NCI-H2227 treated with DMSO at 0.1 percent for 48 hours (cell line): ENCODE results near the gene NCOA1.
A peak's percentile ranks its signal among the peaks of the same experiment; 100 is the strongest.
"Not testable (repeated sequence)": the region's sequence is repeated elsewhere in the genome, so short reads cannot be mapped to it uniquely, and the experiment has no call there.

Experiments used
- DNase-seq: peaks from one replicate; lab custom pipeline; 2025; lab: John Stamatoyannopoulos, UW

NCOA1 gene

GRCh38 chr2:24579053-24579803, 88.2 kb downstream of the NCOA1 start:
- no peak for DNase-seq

DNA sequence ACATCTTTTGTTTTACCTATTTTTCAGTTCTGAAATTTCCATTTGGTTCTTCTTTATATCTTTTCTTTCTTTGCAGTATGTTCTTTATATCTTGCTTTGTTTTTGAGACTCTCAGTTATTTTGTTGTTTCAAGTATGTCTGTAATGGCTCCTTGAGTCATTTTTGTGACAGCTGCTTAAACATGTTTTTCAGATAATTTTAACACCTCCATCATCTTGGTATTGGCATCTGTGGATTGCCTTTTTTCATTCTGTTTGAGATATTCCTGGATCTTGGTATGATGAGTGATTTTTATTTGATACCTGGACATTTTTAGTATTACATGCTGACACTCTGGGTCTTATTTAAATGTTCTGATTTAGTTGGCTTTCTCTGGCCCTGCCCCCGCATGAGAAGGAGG, 89.5 kb downstream of the NCOA1 start:
- DNase-seq: no peak

- not testable (repeated sequence) for DNase-seq
Measured at GRCh38 chr2:24581971-24582370, 90.9 kb downstream of the NCOA1 start.

- no peak for DNase-seq
Measured at GRCh38 chr2:24586955-24587354, 95.9 kb downstream of the NCOA1 start.

GRCh38 chr2:24588294-24588693, 97.2 kb downstream of the NCOA1 start:
- DNase-seq: peak; percentile 41

DNA sequence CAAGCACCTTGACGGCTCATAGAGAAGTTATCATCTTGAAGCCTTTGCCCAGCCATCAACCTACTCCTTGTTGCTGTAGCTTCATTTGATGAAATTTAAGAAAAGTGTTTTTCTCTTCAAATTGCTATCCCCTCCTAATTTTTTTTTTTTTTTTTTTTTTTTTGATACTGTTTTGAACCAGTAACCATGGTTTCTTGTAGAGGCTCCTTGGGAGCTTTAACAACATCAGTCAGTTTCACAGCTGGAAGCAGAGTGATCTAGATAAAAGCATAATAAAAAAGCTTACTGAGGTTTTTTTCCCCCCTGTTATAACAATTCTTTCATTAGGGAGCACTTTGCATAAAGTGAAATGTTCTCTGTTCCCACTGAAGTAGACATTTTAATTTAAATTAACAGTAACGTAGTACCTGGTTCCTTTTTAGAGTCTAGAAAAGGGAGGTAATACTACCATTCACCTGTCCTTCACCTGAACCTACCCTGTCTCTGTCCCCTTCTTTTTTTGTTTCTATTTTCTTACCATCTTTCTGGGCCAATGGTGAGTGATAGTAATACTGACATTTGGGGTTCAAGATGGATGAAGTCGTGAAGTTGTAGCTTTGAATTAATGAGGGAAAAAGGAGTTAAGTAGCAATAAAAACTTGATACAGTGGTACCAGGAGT, 101.5 kb downstream of the NCOA1 start:
- no peak for DNase-seq

GRCh38 chr2:24594283-24594682, 103.2 kb downstream of the NCOA1 start:
- no peak for DNase-seq

DNA sequence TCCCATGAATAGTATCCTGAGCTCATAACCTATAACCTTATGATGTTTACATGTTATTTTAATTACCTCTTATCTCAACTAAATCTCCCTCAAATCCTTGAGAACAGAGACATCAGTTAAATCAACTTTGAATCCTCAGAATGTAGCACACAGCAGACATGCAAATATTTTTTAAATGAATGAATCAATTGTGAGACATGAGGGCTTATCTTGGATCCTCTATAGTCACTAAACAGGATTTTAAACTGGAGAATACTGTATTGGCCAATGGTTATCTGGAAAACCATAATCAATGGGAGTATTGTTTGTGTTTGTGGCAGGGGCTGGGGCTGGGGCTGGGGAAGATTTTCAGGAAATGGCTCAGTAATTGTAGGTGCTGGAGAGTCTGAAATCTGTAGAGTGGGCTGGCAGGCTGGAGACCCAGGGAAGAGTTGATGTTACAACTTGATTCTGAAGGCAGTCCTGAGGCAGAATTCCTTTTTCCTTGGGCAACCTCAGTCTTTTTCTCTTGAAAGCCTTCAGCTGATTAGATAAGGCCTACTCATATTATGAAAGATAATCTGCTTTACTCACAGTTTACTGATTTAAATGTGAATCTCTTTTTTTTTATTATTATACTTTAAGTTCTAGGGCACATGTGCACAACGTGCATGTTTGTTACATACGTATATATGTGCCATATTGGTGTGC, 106.3 kb downstream of the NCOA1 start:
- DNase-seq: no peak

DNA sequence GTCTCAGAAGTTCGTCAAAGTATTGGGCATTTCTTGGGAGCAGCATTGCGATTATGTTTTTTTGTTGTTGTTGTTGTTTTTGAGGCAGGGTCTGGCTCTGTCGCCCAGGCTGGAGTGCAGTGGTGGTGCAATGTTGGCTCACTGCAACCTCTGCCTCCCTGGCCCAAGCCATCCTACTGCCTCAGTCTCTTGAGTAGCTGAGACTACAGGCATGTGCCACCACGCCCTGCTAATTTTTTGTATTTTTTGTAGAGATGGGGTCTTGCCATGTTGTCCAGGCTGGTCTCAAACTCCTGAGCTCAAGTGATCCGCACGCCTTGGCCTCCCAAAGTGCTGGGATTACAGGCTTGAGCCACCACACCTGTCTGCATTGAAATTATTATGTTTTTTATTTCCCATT, 109.1 kb downstream of the NCOA1 start:
- DNase-seq: not testable (repeated sequence)

- no peak for DNase-seq
Measured at GRCh38 chr2:24611631-24612030, 120.6 kb downstream of the NCOA1 start.

GRCh38 chr2:24613154-24613814, 122.2 kb downstream of the NCOA1 start:
- no peak for DNase-seq

- no peak for DNase-seq
Measured at GRCh38 chr2:24616616-24617015, 125.6 kb downstream of the NCOA1 start.

DNA sequence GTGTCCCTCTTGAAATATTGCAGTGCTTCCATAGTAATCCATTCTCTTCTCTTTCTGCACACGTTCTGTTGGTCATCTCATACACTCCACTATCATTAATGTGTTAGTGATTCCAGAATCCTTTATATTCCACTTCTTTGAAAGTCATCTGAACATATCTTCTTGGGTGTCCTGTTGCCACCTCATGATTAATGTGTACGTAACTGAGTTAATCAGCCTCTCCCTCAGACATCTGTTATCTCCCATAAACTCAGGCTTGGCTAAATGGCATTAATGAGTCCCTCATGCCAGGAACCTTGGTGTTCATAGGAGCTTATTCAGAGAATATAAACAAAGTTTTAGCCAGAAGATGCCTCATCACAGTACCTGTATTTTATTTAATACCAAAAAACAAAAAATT, 126.4 kb downstream of the NCOA1 start:
- DNase-seq: no peak

GRCh38 chr2:24618144-24618543, 127.1 kb downstream of the NCOA1 start:
- no peak for DNase-seq

- no peak for DNase-seq
Measured at GRCh38 chr2:24618680-24619079, 127.6 kb downstream of the NCOA1 start.

DNA sequence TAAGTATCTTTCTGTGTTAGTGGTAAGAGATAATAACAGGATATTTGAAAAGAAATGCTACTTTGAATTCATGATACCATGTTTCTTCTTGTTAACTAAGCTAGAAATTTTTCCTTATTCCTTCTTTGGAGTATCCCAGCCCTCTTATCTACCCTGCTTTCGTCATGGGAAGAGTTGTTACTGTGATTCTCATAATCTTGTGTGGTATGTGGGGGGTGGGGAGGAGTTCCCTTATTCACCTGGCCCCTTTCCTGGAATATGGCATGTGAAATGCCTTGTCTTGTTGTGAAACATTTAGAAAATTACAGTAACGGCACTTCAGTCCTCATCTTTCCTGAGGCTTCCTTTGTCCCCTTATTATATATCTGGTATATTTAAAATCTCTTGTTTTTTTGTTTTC, 129.9 kb downstream of the NCOA1 start:
- DNase-seq: peak; percentile 12

DNA sequence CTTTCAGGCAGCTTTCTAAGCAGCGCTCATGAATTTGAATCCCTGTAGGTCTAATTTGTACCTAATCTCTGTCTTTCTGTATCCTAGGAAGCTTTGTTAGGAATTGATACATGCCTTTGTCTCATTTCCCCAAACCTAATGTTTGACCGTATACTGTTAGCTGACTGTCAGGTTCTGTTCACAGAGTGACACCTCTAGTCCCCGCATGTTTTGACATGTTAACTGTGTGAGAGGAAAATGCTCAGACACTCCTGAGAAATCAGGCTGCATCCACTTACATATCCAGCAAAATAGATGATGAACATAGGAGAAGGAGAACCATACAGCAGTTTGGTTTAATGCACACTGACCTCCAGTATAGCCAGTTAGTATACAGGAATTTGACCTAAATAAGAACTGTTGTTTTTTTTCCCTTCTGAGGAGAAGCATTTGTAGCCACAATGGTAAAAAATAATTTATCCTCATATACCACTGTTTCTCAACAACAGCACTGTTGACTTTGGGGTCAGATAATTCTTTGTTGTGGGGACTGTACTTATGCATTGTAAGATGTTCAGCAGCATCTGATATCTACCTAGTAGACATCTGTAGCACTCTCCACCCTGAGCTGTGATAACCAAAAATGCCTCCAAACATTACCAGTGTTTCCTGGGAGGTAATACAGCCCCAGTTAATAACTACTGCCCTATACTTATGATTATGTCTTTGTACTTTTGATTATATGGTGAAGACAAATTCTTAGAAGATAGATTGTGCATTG, 130.9 kb downstream of the NCOA1 start:
- peak; percentile 73 for DNase-seq

GRCh38 chr2:24623535-24623934, 132.5 kb downstream of the NCOA1 start:
- no peak for DNase-seq

- no peak for DNase-seq
Measured at GRCh38 chr2:24625728-24626127, 134.7 kb downstream of the NCOA1 start.

GRCh38 chr2:24626131-24626530, 135.1 kb downstream of the NCOA1 start:
- peak; percentile 12 for DNase-seq

DNA sequence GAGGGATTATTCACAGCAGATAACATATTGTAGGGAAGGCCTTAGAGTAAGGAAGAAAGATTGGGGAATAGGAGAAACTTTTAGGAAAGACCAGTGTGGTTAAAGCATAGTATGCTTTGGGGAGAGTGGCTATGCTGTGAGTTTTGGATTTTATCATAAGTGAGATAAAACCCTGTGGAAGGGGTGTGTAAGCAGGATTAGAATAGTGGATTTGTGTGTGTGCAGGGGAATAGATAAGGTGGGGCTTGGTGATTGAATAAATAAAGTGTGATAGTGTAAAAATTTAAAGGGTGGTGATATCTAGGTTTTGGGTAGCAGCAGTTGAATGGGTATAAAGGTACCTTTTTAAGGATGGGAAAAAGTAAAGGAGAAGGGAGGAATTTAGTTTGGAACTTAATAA, 137.7 kb downstream of the NCOA1 start:
- DNase-seq: no peak

GRCh38 chr2:24632172-24632571, 141.1 kb downstream of the NCOA1 start:
- no peak for DNase-seq
